Measurements from ENCODE around the gene HDAC2. TPM values are rescaled to one million over a fixed set of nuclear protein-coding genes. Genes with fewer than 3 reads are reported as not detected.

HDAC2 gene
- total and polyA plus RNA-seq, 11 donors: 18.3 to 64.7 (median 48.0) TPM

DNA sequence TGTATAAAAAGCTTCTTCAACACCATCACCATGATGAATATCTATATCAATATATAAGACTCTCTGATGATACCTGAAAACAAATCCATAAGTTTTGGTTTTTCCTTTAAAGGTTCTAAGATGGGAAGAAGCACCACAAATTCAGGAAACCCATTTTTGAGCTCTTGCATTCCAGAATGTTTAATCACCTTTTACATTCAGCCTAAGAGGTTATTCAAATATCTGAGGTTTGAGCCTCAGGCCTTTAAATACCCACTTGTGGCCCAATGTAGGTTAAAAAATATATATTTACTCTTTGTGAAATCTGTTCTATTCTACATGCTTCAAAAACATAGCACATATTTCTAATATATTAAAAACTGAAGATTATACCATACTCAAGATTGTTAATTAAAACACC is 17.6 kb downstream of the HDAC2 start:
- Histone ChIP-seq H3K27me3 (no peaks in the 10 kb centered on the region), H3K4me3 (no peak overlapping the region), H3K36me3 (peaks cover 0 to 94% (median 68%) of the 10 kb centered on the region in 9 donors), H3K9me3 (no peaks in the 10 kb centered on the region), H3K27ac (no peak overlapping the region), H3K4me1 (no peaks in the 10 kb centered on the region)
- DNase-seq (no peak), ATAC-seq (no peak)
- no peak for TF ChIP-seq CTCF (IDR thresholded peaks at IDR 0.05)
- no peak for TF ChIP-seq POLR2A (IDR thresholded peaks at IDR 0.05)
- intact Hi-C loops (cut with DNase I): no loop called here

GRCh38 chr6:113949499-113949898 is 21.4 kb downstream of the HDAC2 start:
- Histone ChIP-seq H3K4me1 (no peaks in the 10 kb centered on the region), H3K36me3 (peaks cover 0 to 92% (median 66%) of the 10 kb centered on the region in 9 donors), H3K4me3 (no peak overlapping the region), H3K27ac (no peak overlapping the region), H3K9me3 (no peaks in the 10 kb centered on the region), H3K27me3 (no peaks in the 10 kb centered on the region)
- intact Hi-C loops (cut with DNase I): no loop called here
- TF ChIP-seq POLR2A (IDR thresholded peaks at IDR 0.05): no peak
- TF ChIP-seq CTCF (IDR thresholded peaks at IDR 0.05): no peak
- WGBS, 4 donors: 85 to 98% (median 93%) methylated on average over 8 of the region's 8 CpGs
- ATAC-seq (no peak), DNase-seq (no peak)

- intact Hi-C loops (cut with DNase I): no loop called here
- Histone ChIP-seq H3K4me3 (no peak overlapping the region), H3K9me3 (no peaks in the 10 kb centered on the region), H3K27ac (no peak overlapping the region), H3K27me3 (no peaks in the 10 kb centered on the region), H3K4me1 (peaks cover 0 to 6% (median 0%) of the 10 kb centered on the region in 12 donors), H3K36me3 (peaks cover 0 to 97% (median 93%) of the 10 kb centered on the region in 9 donors)
- ATAC-seq: no peak
- no peak for DNase-seq
- no peak for TF ChIP-seq CTCF (IDR thresholded peaks at IDR 0.05)
- no peak for TF ChIP-seq POLR2A (IDR thresholded peaks at IDR 0.05)
- WGBS, 4 donors: 90 to 98% (median 95%) methylated on average over 2 of the region's 2 CpGs
Observed at GRCh38 chr6:113944701-113945100, 26.2 kb downstream of the HDAC2 start.

GRCh38 chr6:113939825-113940224 is 31.1 kb downstream of the HDAC2 start:
- DNase-seq (no peak), ATAC-seq (no peak)
- Histone ChIP-seq H3K9me3 (no peaks in the 10 kb centered on the region), H3K36me3 (peaks cover 0 to 80% (median 61%) of the 10 kb centered on the region in 9 donors), H3K4me3 (no peak overlapping the region), H3K27me3 (no peaks in the 10 kb centered on the region), H3K27ac (no peak overlapping the region), H3K4me1 (peaks cover 0 to 6% (median 0%) of the 10 kb centered on the region in 12 donors)
- TF ChIP-seq POLR2A (IDR thresholded peaks at IDR 0.05) (no peak), CTCF (IDR thresholded peaks at IDR 0.05) (no peak)
- intact Hi-C loops (cut with DNase I): loop anchor here in 3 of 10 donors (10.0 kb wide), 2 partner anchors 1155 to 1605 kb away; no protein-coding TSS in a partner anchor
